H9 (cell line): Measurements from ENCODE around the gene SYNC. TPM values are rescaled to one million over a fixed set of nuclear protein-coding genes. Genes with fewer than 3 reads are reported as not detected.

Experiments
- DNase-seq: peaks from one replicate; pipeline ENCODE4 v3.0.0-alpha.2; 2017
- H2AFZ ChIP-seq: one replicate; pipeline ENCODE4 v1.6.1; 2013; ENCODE audit warnings: mild to moderate bottlenecking, low read length, control low read depth, moderate library complexity
- H2AK5ac ChIP-seq: 2 replicates; pipeline ENCODE4 v1.6.1; 2013; ENCODE audit warnings: low read length, control low read depth, mixed read lengths; ENCODE audit not compliant: insufficient read length
- H2BK120ac ChIP-seq: one replicate; pipeline ENCODE4 v1.6.1; 2013; ENCODE audit warnings: low read depth, mild to moderate bottlenecking, low read length, control low read depth, inconsistent platforms; ENCODE audit not compliant: poor library complexity, severe bottlenecking
- H2BK12ac ChIP-seq: 2 replicates; pipeline ENCODE4 v1.6.1; 2013; ENCODE audit warnings: low read length, control low read depth, mixed read lengths, low read depth; ENCODE audit not compliant: insufficient read length
- H2BK15ac ChIP-seq: 2 replicates; pipeline ENCODE4 v1.6.1; 2013; ENCODE audit warnings: low read depth, low read length, control low read depth
- H2BK20ac ChIP-seq: one replicate; pipeline ENCODE4 v1.6.1; 2013; ENCODE audit warnings: low read depth, mild to moderate bottlenecking, low read length, control low read depth, inconsistent platforms; ENCODE audit not compliant: poor library complexity, severe bottlenecking
- H2BK5ac ChIP-seq: 2 replicates; pipeline ENCODE4 v1.6.1; 2013; ENCODE audit warnings: low read length, control low read depth, mixed read lengths; ENCODE audit not compliant: insufficient read length
- H3K14ac ChIP-seq: 2 replicates; pipeline ENCODE4 v1.6.1; 2013; ENCODE audit warnings: low read length, control low read depth; ENCODE audit not compliant: insufficient read depth
- H3K18ac ChIP-seq: 2 replicates; pipeline ENCODE4 v1.6.1; 2013; ENCODE audit warnings: low read depth, mild to moderate bottlenecking, mixed read lengths, low read length, control low read depth; ENCODE audit not compliant: insufficient read length
- H3K23ac ChIP-seq: 2 replicates; pipeline ENCODE4 v1.6.1; 2013; ENCODE audit warnings: low read length, control low read depth, mixed read lengths, low read depth; ENCODE audit not compliant: insufficient read length
- H3K23me2 ChIP-seq: 2 replicates; pipeline ENCODE4 v1.6.1; 2013; ENCODE audit warnings: low read depth, mild to moderate bottlenecking, mixed read lengths, low read length, control low read depth; ENCODE audit not compliant: insufficient read length, poor library complexity, severe bottlenecking
- H3K27ac ChIP-seq: 2 replicates; pipeline ENCODE4 v1.5.1; 2013; ENCODE audit warnings: low read length, control low read depth, mixed read lengths, low read depth; ENCODE audit not compliant: insufficient read length
- H3K27me3 ChIP-seq: 2 replicates; pipeline ENCODE4 v1.6.1; 2013; ENCODE audit warnings: low read length, control low read depth, inconsistent platforms; ENCODE audit not compliant: insufficient read depth
- H3K4ac ChIP-seq: 2 replicates; pipeline ENCODE4 v1.6.1; 2013; ENCODE audit warnings: low read depth, mild to moderate bottlenecking, control low read depth, inconsistent platforms, low read length, moderate library complexity
- H3K4me1 ChIP-seq: 2 replicates; pipeline ENCODE4 v1.6.1; 2013; ENCODE audit warnings: low read length, control low read depth, inconsistent platforms; ENCODE audit not compliant: insufficient read depth
- H3K4me2 ChIP-seq: 2 replicates; pipeline ENCODE4 v1.6.1; 2013; ENCODE audit warnings: low read length, control low read depth, mixed read lengths; ENCODE audit not compliant: insufficient read length, insufficient read depth
- H3K56ac ChIP-seq: 2 replicates; pipeline ENCODE4 v1.6.1; 2013; ENCODE audit warnings: low read depth, mild to moderate bottlenecking, mixed read lengths, low read length, control low read depth; ENCODE audit not compliant: insufficient read length
- H3K79me1 ChIP-seq: 2 replicates; pipeline ENCODE4 v1.6.1; 2013; ENCODE audit warnings: low read depth, mild to moderate bottlenecking, moderate library complexity, low read length, control low read depth, inconsistent platforms; ENCODE audit not compliant: insufficient read depth, poor library complexity, severe bottlenecking
- H3K79me2 ChIP-seq: 2 replicates; pipeline ENCODE4 v1.6.1; 2013; ENCODE audit warnings: low read length, control low read depth, inconsistent platforms; ENCODE audit not compliant: insufficient read depth
- H3K9ac ChIP-seq: 2 replicates; pipeline ENCODE4 v1.6.1; 2013; ENCODE audit warnings: low read length, control low read depth, mixed read lengths; ENCODE audit not compliant: insufficient read length; ENCODE audit errors: extremely low read depth
- H3K9me3 ChIP-seq: one replicate; pipeline ENCODE4 v1.6.1; 2013; ENCODE audit warnings: low read depth, low read length, inconsistent platforms; ENCODE audit not compliant: control insufficient read depth
- H3T11ph ChIP-seq: one replicate; pipeline ENCODE4 v1.6.1; 2013; ENCODE audit warnings: mild to moderate bottlenecking, low read length, control low read depth, inconsistent platforms
- H4K20me1 ChIP-seq: one replicate; pipeline ENCODE4 v1.6.1; 2013; ENCODE audit not compliant: control insufficient read depth, insufficient read length, insufficient read depth
- H4K5ac ChIP-seq: 2 replicates; pipeline ENCODE4 v1.6.1; 2013; ENCODE audit warnings: low read depth, mild to moderate bottlenecking, mixed read lengths, low read length, control low read depth; ENCODE audit not compliant: insufficient read length
- H4K8ac ChIP-seq: replicated peaks from 2 replicates; pipeline ENCODE4 v1.6.1; 2013; ENCODE audit warnings: low read length, control low read depth, mixed read lengths, low read depth; ENCODE audit not compliant: insufficient read length
- H4K91ac ChIP-seq: 2 replicates; pipeline ENCODE4 v1.6.1; 2013; ENCODE audit warnings: low read depth, mild to moderate bottlenecking, moderate library complexity, mixed read lengths, low read length, control low read depth; ENCODE audit not compliant: insufficient read length
- H3K27ac Mint-ChIP-seq, 3 experiments: 2 replicates in 2 of 3; 3 replicates in 1 of 3; pipeline ENCODE4 v1.8.0; 2020 to 2021; ENCODE audit warnings: mixed read lengths in 3 of 3, mild to moderate bottlenecking in 1 of 3, moderate library complexity in 1 of 3
- H3K27me3 Mint-ChIP-seq: 2 replicates; pipeline ENCODE4 v1.8.0; 2021; ENCODE audit warnings: low read depth, mild to moderate bottlenecking, moderate library complexity, mixed read lengths
- H3K36me3 Mint-ChIP-seq, 3 experiments: 2 replicates in 2 of 3; 3 replicates in 1 of 3; pipeline ENCODE4 v1.8.0; 2020 to 2021; ENCODE audit warnings: low read depth in 3 of 3, mixed read lengths in 3 of 3; ENCODE audit not compliant: insufficient read depth in 1 of 3
- H3K4me1 Mint-ChIP-seq, 2 experiments: 2 replicates each; pipeline ENCODE4 v1.8.0; 2020; ENCODE audit warnings: mixed read lengths in 2 of 2
- H3K4me3 Mint-ChIP-seq, 2 experiments: 2 replicates in 1 of 2; 3 replicates in 1 of 2; pipeline ENCODE4 v1.8.0; 2020 to 2021; ENCODE audit warnings: mild to moderate bottlenecking in 2 of 2, mixed read lengths in 2 of 2, moderate library complexity in 1 of 2
- H3K9me3 Mint-ChIP-seq, 2 experiments: 2 replicates in 1 of 2; 3 replicates in 1 of 2; pipeline ENCODE4 v1.8.0; 2020; ENCODE audit warnings: mild to moderate bottlenecking in 2 of 2, mixed read lengths in 2 of 2, moderate library complexity in 1 of 2
- CTCF ChIP-seq: fragments of 200-600 bp; sonication (generic); conservative IDR thresholded peaks from 3 replicates; pipeline ENCODE4 v1.8.0; 2021; ENCODE audit warnings: antibody characterized with exemption, mild to moderate bottlenecking
- WGBS: extraction: QIAGEN DNeasy Blood & Tissue Kit; methylation state at CpG from one replicate; pipeline ENCODE4 v1.1.7; 2013; ENCODE audit warnings: missing lambda C conversion rate, low lambda C conversion rate, mixed read lengths; ENCODE audit not compliant: insufficient read length; ENCODE audit errors: extremely low coverage; 5-methylcytosine and 5-hydroxymethylcytosine counted together
- total RNA-seq: library from RNA; stranded (reverse); gene quantifications from 2 replicates; pipeline ENCODE4 v1.2.1, GENCODE V29; 2021

SYNC gene
- total RNA-seq, 1 experiment from 2014 or later, result 0.15 TPM

GRCh38 chr1:32647308-32648134 is 55.0 kb downstream of the SYNC start:
- H3K4me1 Mint-ChIP-seq, result peaks cover 13 to 23% of the 10 kb centered on the region in 2 experiments
- no peak for DNase-seq
- no peak overlapping the region for H3K27ac ChIP-seq
- H3K4me1 ChIP-seq, result no peaks in the 10 kb centered on the region; the same call in 1 of the 2 replicates
- no peak overlapping the region for H4K91ac ChIP-seq
- no peaks in the 10 kb centered on the region for H3K27me3 ChIP-seq
- no peak for TF ChIP-seq CTCF
- H2AFZ ChIP-seq, result no peak overlapping the region
- no peak overlapping the region for H3K4me3 Mint-ChIP-seq
- peaks cover 0 to 5% of the 10 kb centered on the region in 2 experiments; a peak in 4 of 5 replicates for H3K9me3 Mint-ChIP-seq
- H3K14ac ChIP-seq, result no peak overlapping the region
- H3K23ac ChIP-seq, result no peak overlapping the region
- H3K4ac ChIP-seq, result no peak overlapping the region
- H2BK5ac ChIP-seq, result no peak overlapping the region
- H2BK12ac ChIP-seq, result no peak overlapping the region
- H3K23me2 ChIP-seq, result peaks cover 7% of the 10 kb centered on the region
- H2AK5ac ChIP-seq, result no peak overlapping the region
- H3K9ac ChIP-seq, result no peak overlapping the region
- H3K36me3 Mint-ChIP-seq, result peaks cover 29 to 34% (median 33%) of the 10 kb centered on the region in 3 experiments
- H3K27me3 Mint-ChIP-seq, result no peaks in the 10 kb centered on the region
- no peak overlapping the region for H3K18ac ChIP-seq
- H3K79me2 ChIP-seq, result peaks cover 20% of the 10 kb centered on the region; the same call in 1 of the 2 replicates
- no peak overlapping the region for H3T11ph ChIP-seq
- no peak overlapping the region for H2BK120ac ChIP-seq
- no peaks in the 10 kb centered on the region for H3K79me1 ChIP-seq
- H3K56ac ChIP-seq, result no peak overlapping the region
- H3K27ac Mint-ChIP-seq, result no peak overlapping the region
- H4K20me1 ChIP-seq, result no peaks in the 10 kb centered on the region
- H4K5ac ChIP-seq, result no peak overlapping the region
- no CpG with 5 or more reads among the region's 6 CpGs for WGBS
- no peak overlapping the region for H2BK20ac ChIP-seq
- H3K9me3 ChIP-seq, result no peaks in the 10 kb centered on the region
- H4K8ac ChIP-seq, result no peak overlapping the region
- H2BK15ac ChIP-seq, result no peak overlapping the region
- no peak overlapping the region for H3K4me2 ChIP-seq
